NCI-H446 treated with DMSO at 0.1 percent for 48 hours (cell line): ENCODE data around the gene KCP.

ENCODE experiments used
- DNase-seq: peaks from one replicate; lab custom pipeline; 2025; lab: John Stamatoyannopoulos, UW

Gene KCP

GRCh38 chr7:128906766-128907559 is 3.5 kb downstream of the KCP start:
- DNase-seq, result no peak

DNA sequence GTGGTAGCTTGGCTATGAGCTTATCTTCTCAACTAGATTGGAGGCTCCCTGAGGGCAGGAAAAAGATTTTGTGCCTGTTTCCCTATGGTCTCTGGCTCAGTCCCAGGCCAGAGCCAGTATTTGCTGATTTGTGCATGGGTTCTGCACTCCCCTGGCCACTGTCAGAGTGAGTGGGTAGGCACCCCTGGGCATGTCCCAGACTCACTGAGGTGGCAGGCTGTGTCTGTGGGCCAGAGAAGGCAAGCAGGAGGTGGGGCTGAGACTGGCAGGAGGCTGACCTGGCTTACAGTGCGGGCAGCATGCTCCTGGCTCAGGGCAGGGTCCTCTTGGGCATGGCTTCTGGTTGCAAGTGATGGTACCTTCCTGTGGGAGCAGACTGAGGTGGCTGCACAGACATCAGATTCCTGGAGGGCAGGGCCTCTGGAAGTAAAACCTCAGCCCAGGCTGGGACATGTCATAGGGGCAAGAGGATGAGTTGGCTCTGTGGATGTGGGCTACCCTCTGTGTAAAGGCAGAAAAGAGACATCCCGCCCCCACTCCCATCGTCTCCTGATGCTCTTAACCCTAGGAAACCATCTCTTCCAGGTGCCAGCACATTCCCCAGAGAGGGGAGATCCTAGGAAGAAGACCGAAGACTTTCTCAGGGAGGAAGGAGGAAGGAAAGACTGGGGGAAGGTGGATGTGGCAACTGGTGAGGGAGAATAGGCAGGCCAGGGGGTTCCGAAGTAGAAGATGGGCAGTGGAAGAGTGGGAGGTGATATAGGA is 4.3 kb downstream of the KCP start:
- DNase-seq, result no peak

DNA sequence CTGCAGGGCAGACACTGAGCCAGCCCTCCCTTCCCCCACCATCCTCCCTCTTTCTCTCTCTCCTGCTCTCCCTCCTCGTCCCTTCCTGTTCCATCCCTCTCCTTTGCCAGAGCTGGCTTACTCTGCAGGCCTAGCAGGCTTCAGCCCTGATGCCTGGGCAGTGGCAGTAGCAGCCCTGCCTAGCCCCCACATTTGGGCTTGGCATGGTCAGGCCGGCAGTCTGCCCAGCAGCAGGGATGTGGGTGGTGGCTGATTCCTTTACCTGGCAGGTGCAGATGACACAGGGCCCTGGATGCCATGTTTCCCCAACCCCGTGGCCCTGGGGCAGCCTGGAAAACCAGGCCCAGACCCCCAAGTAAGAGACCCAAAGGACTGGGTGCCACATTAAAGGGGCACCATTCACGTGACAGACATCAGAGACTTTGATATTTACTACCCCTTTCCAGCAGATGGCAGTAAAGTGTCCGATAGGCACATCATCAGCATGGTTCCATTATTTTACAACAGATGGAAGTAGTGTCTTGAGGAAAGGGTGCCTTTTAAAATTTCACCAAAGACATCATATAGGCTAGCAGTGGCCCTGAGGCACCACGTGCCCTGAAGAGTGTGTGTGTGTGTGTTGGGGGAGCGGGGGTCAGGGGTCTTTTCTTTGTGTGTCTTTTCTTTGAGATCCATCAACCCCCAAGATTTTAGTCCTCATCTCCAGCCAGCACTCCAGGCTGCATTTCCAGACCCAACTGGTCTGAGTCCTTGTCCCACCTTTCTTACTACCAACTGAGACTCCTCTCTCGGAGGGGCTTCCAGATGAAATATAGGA is 5.9 kb downstream of the KCP start:
- no peak for DNase-seq

- no peak for DNase-seq
Observed at GRCh38 chr7:128903621-128904361, 6.7 kb downstream of the KCP start.

- no peak for DNase-seq
Observed at GRCh38 chr7:128902761-128903585, 7.5 kb downstream of the KCP start.

GRCh38 chr7:128900237-128900636 is 10.3 kb downstream of the KCP start:
- DNase-seq, result no peak

DNA sequence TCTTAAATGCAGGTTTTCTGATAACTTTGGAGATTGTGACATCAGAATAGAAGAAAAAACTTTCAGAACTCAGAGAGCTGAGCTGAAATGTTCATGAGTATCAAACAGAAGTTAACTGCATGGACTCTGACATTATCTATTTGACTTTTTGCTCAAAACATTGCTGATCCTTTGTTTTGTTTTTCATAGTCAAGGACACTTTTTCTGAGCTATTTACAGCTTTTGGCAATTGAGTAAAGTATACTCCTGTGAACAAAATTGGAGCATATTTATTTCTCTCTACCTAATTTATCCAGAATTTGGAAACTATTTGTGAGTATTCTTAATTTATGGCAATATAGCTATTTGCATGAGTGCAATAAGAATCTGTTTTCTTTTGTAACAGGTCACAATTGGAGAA is 11.1 kb downstream of the KCP start:
- no peak for DNase-seq

- no peak for DNase-seq
Observed at GRCh38 chr7:128895320-128895719, 15.2 kb downstream of the KCP start.

DNA sequence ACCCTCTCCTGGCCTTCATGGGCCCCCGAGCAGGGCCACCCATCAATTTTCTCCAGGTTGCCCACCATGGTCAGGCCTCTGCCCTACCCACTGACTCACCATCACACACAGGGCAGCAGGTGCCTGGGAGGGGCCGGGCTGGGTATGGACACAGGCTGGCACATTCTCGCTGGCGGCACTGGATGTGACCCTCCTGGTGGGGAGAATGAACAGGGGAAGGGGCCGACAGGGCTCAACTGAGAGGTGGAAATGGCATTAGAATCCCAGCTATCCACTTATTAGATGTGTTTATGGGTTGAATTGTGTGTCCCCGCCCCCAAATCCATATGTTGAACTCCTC is 16.4 kb downstream of the KCP start:
- DNase-seq, result no peak

- DNase-seq, result no peak
Observed at GRCh38 chr7:128893251-128894100, 17.0 kb downstream of the KCP start.

- DNase-seq, result no peak
Observed at GRCh38 chr7:128892521-128893250, 17.8 kb downstream of the KCP start.

DNA sequence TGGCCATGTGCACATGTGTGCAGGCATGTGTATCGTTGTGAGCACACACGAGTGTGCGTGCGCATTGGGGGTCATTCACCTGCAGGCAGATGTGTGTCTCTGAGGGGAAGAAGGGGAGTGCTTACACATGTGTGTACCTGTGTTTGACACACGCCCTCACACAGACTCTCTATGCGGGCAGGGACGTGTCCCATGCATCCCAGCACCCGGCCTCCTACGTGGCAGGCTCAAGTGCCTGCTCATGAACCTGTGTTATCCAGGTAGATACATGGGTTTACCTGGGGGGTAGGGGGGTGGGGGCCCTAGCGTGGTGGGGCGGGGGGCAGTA is 18.6 kb downstream of the KCP start:
- DNase-seq, result no peak

DNA sequence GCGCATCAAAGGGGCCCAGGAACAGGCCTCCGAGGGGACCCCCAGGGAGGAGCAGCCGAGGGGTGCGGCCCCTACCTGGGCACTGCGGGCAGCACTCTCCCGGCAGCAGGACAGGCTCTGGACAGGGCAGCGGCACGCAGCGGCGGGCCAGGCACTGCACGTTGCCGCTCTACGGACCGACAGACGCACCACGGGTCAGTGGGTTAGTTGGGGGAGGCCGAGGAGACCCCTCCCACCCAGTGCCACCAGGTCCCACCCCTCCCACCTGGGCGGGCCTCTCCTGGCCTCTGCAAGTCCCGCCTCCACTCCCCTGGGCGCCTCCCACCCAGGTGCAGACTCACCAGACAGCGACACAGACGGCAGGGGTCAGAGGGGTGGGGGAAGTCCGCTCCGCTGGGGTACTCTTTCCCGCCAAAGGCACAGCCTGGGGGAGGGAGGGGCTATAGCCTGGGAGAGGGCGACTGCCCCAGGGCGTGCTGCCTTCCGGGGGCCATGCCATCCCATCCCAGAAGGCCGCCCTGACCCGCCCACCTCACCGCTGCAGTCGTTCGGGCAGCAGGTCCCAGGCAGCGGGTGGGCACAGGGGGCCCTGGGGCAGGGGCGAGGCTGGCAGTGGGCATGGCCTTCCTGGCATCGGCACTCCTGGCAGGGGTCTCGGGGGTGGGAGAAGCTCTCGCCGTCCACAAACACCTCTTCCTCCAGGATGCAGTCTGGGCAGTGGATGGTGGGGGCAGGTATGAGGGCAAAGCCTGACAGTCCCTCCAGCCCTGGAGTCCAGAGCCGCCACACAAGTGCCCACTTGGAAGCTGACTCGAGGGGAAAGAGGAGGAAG is 19.2 kb downstream of the KCP start:
- no peak for DNase-seq

DNA sequence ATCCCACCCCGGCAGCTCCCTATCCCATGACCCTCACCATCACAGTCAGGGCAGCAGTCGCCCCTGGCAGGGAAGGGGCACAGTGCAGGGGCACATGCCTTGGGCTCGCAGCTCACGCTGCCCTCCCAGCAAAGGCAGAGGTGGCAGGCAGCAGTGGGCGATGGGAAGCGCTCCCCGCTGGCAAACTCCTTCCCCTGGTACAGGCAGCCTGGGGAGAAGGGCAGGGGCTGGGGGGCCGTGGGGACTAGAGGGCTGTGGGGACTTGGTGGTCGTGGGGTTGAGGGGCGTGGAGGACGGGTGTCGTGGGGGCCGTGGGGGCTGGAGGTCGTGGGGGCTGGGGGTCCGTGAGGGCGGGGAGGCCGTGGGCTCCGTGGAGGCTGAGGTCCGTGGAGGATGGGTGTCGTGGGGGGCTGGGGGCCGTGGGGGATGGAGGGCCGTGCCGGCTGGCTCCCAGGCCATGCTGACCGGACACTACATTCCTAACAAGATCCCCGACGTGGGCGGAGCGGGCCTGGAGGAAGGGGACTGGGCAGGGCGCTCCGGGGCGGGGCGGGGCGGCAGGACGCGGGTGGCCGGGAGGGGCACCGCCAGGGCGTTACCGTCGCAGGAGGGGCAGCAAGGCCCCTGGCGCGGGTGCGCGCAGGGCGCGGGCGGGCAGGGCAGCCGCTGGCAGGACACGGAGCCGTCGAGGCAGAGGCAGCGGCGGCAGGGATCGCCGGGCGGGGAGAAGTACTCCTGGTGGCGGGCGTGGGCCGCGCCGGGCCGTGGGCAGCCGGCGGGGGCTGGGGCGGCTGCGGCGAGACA is 20.0 kb downstream of the KCP start:
- no peak for DNase-seq

DNA sequence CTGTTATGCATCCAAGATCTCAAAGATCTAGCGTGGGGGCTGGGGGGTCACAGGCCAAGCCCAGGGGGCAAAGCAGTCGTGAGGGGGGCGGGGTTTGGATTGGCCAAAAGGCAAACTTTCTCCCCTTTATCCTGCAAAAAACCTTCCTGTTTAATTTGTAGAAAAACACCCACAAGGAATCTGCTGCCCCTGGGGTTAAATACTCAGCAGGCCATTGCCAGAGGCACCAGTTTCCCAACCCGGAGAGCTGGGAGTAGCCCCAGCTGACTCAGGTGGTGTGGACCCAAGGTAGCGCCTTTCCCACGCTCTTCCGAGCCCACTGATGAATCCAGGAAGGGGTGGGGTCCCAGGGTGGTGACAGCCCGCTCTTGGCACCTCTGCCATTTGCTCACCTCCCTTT is 21.4 kb downstream of the KCP start:
- no peak for DNase-seq

DNA sequence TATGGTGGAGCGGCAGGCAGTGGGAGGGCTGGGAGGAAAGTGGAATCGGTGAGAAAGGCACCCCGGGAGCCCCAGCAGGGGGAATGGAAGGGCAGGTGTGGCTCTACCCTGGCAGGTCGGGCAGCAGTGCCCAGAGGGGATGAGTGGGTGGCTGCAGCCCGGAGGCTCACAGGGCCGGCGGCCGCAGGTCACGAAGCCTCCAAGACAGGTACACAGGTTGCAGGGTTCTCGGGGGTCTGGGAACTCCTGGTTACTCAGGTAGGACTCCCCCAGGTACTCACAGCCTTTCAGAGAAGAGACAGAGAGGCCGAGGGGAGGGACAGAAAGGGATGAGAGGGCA is 21.8 kb downstream of the KCP start:
- DNase-seq, result no peak

GRCh38 chr7:128888039-128888755 is 22.3 kb downstream of the KCP start:
- DNase-seq, result no peak
